ENCODE measurements around the gene ODC1. TPM values are rescaled to one million over a fixed set of nuclear protein-coding genes. Genes with fewer than 3 reads are reported as not detected.

ODC1 gene
- total and polyA plus RNA-seq, 2 donors (not counting 1 experiment from before 2014, with no cell fraction given): 86.4 to 89.3 TPM

GRCh38 chr2:10436583-10437110, 11.5 kb downstream of the ODC1 start:
- DNase-seq (ENCODE audit: low read depth in 2 of 2): no peak
- H3K79me2 ChIP-seq (ENCODE audit: control insufficient read depth, insufficient read depth, low read length): no peaks in the 10 kb centered on the region

DNA sequence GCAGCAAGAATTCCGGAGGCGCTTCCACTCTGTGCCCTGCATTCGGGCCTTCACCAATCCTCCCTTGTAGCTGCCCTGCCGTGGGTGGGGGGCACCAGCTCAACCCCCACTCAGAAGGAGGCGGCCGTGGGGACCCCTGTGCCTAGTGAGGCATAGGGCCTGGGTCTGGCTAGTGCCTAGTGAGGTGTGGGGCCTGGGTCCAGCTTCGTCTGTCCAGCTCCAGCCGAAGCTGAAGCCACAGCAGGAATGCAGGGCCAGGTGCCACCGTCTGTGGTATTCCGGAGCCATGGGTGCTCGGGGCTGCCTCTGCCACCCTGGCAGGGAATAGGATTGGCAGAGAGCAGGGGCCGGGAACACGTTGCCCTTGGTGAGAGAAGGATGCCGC, 12.3 kb downstream of the ODC1 start:
- Histone ChIP-seq H4K20me1 (ENCODE audit: control insufficient read depth, extremely low read depth, insufficient read depth, low read length) (no peaks in the 10 kb centered on the region), H3K9me3 (ENCODE audit: control insufficient read depth, insufficient read depth, low read depth, low read length) (no peaks in the 10 kb centered on the region), H3K27ac (ENCODE audit: insufficient read depth, low read length) (no peak overlapping the region), H3K79me2 (ENCODE audit: control insufficient read depth, insufficient read depth, low read length) (no peaks in the 10 kb centered on the region), H3K36me3 (ENCODE audit: control insufficient read depth, insufficient read depth, low read length) (peaks cover 15% of the 10 kb centered on the region), H3K27me3 (ENCODE audit: control insufficient read depth, insufficient read depth, low read length) (no peaks in the 10 kb centered on the region), H3K4me1 (ENCODE audit: control insufficient read depth, extremely low read depth, insufficient read depth, low read length) (no peaks in the 10 kb centered on the region), H3K9ac (ENCODE audit: insufficient read depth, low read length) (no peak overlapping the region), H3K4me3 (replicated peaks in 1 of 4; ENCODE audit: control extremely low read depth in 1 of 4, insufficient read depth in 1 of 4, low read depth in 3 of 4, low read length in 4 of 4) (no peak overlapping the region), H3K4me2 (ENCODE audit: extremely low read depth, insufficient read depth, low read length) (no peak overlapping the region), H2AFZ (ENCODE audit: low read length) (no peak overlapping the region)
- TF ChIP-seq EZH2 (IDR thresholded peaks at IDR 0.05; ENCODE audit: low read length, missing control alignments): no peak
- TF ChIP-seq, protein P1, sequence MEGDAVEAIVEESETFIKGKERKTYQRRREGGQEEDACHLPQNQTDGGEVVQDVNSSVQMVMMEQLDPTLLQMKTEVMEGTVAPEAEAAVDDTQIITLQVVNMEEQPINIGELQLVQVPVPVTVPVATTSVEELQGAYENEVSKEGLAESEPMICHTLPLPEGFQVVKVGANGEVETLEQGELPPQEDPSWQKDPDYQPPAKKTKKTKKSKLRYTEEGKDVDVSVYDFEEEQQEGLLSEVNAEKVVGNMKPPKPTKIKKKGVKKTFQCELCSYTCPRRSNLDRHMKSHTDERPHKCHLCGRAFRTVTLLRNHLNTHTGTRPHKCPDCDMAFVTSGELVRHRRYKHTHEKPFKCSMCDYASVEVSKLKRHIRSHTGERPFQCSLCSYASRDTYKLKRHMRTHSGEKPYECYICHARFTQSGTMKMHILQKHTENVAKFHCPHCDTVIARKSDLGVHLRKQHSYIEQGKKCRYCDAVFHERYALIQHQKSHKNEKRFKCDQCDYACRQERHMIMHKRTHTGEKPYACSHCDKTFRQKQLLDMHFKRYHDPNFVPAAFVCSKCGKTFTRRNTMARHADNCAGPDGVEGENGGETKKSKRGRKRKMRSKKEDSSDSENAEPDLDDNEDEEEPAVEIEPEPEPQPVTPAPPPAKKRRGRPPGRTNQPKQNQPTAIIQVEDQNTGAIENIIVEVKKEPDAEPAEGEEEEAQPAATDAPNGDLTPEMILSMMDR (conservative IDR thresholded peaks at IDR 0.05 in 1 of 2, IDR thresholded peaks at IDR 0.05 in 1 of 2; ENCODE audit: low read depth in 1 of 2, low read length in 2 of 2): no peak
- DNase-seq (ENCODE audit: low read depth in 2 of 2): no peak

More at GRCh38 chr2:10436583-10437110, 11.5 kb downstream of the ODC1 start:
- TF ChIP-seq, protein P1 (conservative IDR thresholded peaks at IDR 0.05 in 1 of 2, IDR thresholded peaks at IDR 0.05 in 1 of 2; ENCODE audit: low read depth in 1 of 2, low read length in 2 of 2): no peak
- TF ChIP-seq EZH2 (IDR thresholded peaks at IDR 0.05; ENCODE audit: low read length, missing control alignments): no peak
- Histone ChIP-seq H3K9ac (ENCODE audit: insufficient read depth, low read length) (no peak overlapping the region), H2AFZ (ENCODE audit: low read length) (no peak overlapping the region), H3K4me2 (ENCODE audit: extremely low read depth, insufficient read depth, low read length) (no peak overlapping the region), H3K4me1 (ENCODE audit: control insufficient read depth, extremely low read depth, insufficient read depth, low read length) (no peaks in the 10 kb centered on the region), H4K20me1 (ENCODE audit: control insufficient read depth, extremely low read depth, insufficient read depth, low read length) (no peaks in the 10 kb centered on the region), H3K27ac (ENCODE audit: insufficient read depth, low read length) (no peak overlapping the region), H3K9me3 (ENCODE audit: control insufficient read depth, insufficient read depth, low read depth, low read length) (no peaks in the 10 kb centered on the region), H3K4me3 (replicated peaks in 1 of 4; ENCODE audit: control extremely low read depth in 1 of 4, insufficient read depth in 1 of 4, low read depth in 3 of 4, low read length in 4 of 4) (no peak overlapping the region), H3K27me3 (ENCODE audit: control insufficient read depth, insufficient read depth, low read length) (no peaks in the 10 kb centered on the region), H3K36me3 (ENCODE audit: control insufficient read depth, insufficient read depth, low read length) (peaks cover 17% of the 10 kb centered on the region)

- H3K4me2 ChIP-seq (ENCODE audit: extremely low read depth, insufficient read depth, low read length): no peak overlapping the region
These were observed 13.0 kb downstream of the ODC1 start for GRCh38 chr2:10434886-10435819.

More at GRCh38 chr2:10434886-10435819, 13.0 kb downstream of the ODC1 start:
- H3K36me3 ChIP-seq (ENCODE audit: control insufficient read depth, insufficient read depth, low read length): peaks cover 12% of the 10 kb centered on the region
- no peaks in the 10 kb centered on the region for H3K9me3 ChIP-seq (ENCODE audit: control insufficient read depth, insufficient read depth, low read depth, low read length)
- H2AFZ ChIP-seq (ENCODE audit: low read length): no peak overlapping the region
- no peak for TF ChIP-seq EZH2 (IDR thresholded peaks at IDR 0.05; ENCODE audit: low read length, missing control alignments)
- TF ChIP-seq, protein P1 (conservative IDR thresholded peaks at IDR 0.05 in 1 of 2, IDR thresholded peaks at IDR 0.05 in 1 of 2; ENCODE audit: low read depth in 1 of 2, low read length in 2 of 2): peak; percentile 92 to 94
- peak; percentile 44 to 58 for DNase-seq (ENCODE audit: low read depth in 2 of 2)
- H3K27ac ChIP-seq (ENCODE audit: insufficient read depth, low read length): no peak overlapping the region
- H4K20me1 ChIP-seq (ENCODE audit: control insufficient read depth, extremely low read depth, insufficient read depth, low read length): no peaks in the 10 kb centered on the region
- no peaks in the 10 kb centered on the region for H3K79me2 ChIP-seq (ENCODE audit: control insufficient read depth, insufficient read depth, low read length)
- H3K27me3 ChIP-seq (ENCODE audit: control insufficient read depth, insufficient read depth, low read length): no peaks in the 10 kb centered on the region
- H3K4me3 ChIP-seq (replicated peaks in 1 of 4; ENCODE audit: control extremely low read depth in 1 of 4, insufficient read depth in 1 of 4, low read depth in 3 of 4, low read length in 4 of 4): no peak overlapping the region
- no peak overlapping the region for H3K9ac ChIP-seq (ENCODE audit: insufficient read depth, low read length)
- H3K4me1 ChIP-seq (ENCODE audit: control insufficient read depth, extremely low read depth, insufficient read depth, low read length): no peaks in the 10 kb centered on the region

All from fibroblast of lung (primary cell).